HG03025 (cell line): ENCODE data around the gene LUM.
"Not testable (repeated sequence)": the region's sequence is repeated elsewhere in the genome, so short reads cannot be mapped to it uniquely, and the experiment has no call there.

ENCODE experiments used
- ATAC-seq: cut with Tn5 transposase; IDR thresholded peaks from one replicate; pipeline ENCODE4 v1.9.1; 2021; ENCODE audit warnings: mild to moderate bottlenecking, moderate library complexity; ENCODE audit not compliant: unreplicated experiment, low FRiP score

LUM gene

DNA sequence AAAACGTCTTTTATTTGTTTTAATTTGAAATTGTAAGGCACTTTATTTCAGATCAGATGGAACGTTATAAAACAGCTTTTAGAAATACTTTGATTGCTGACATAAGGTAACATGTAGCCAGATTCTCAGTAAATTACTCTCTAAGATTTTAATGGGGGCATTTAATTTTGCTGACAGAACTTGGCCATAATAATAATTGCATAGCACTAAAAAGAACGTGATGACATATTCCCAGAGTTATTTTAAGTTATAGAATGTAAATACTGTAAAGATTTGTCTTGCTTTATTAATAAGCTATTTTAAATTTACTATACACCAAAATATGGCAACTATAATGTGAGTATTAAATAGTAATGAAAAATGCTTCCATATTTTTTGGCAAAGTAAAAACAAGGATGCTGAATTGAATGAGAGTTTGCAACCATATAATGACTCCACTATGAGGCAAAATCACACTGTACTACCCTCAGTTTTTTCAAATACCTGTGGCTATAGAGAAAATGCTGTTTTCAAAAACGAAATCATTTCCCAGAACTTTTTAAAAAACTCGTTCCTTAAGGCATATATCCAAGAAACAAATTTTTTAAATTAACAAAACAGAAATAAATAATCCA, 876 bp downstream of the LUM start:
- no peak for ATAC-seq

DNA sequence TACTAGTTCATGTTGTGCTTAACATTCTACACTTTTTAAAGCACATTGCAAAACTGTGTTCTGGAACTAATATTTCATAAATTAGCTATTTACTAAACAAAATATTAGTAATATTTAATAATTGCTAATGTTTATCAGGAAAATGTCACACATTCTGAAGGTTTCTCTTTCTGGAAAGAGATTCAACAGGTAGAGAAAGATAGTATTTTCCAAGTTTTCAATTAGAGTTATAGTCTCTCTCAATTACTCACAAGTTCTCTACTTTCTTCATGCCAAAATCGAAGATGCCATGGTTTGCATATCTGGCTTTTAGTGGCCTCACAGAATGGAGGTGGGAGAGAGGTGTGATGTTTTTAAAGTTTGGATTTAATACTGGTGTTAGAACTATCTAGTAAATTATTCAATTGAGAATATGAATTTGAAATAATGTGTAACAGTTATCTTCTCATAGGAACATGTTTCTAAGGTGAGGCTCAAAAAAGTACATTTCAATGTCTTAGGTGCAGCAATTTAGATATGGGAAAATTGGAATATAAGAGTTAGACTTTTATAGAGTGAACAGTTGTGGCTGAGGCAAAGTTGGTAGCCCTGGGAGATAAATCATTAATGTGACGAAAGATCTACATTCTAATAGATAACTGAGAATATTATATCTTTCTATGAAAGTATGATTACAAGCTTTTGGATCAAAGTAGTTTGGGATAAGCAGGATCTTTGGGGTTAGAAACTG, 1.5 kb downstream of the LUM start:
- ATAC-seq: no peak

DNA sequence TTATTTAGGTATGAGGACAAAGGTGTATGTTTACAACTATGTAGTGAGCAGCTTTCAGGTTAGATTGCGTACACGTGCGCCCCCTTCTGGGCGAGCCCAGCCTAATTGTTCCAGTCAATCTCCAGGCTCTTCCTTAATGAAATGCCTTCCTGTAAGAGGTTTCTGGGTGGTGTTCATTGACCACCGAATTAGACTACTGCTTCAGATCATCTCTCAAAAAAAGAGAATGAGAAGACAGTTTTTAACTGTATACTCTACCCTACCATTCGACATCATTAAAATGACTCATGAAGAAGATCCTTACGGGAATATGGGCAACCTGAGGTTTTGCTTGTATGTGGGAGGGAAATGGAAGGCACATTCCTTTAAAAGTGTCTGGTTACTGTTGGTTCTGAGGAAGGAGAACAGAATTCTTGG, 2.1 kb downstream of the LUM start:
- ATAC-seq: no peak

DNA sequence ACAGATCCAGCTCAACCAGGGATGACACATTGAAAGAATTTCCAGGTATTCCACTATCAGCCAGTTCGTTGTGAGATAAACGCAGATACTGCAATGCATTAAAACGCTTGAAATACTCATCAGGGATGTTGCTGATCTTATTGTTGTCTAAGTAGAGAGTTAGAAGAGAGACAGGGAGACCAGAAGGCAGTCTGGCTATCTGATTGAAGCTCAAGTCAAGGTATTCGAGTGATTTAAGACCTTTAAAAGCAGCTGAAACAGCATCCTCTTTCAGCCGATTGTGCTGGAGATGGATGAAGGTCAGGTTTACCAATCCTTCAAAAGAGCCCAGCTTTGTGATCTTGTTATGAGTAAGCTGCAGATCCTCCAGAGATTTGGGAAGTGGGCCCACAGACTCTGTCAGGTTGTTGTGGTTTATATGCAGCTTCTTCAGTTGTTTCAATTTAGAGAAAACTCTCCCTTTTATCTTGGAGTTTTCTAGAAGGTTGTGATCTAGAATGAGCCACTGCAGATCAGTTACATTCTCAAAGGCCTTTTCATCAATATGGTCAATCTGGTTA, 3.0 kb downstream of the LUM start:
- ATAC-seq: no peak

DNA sequence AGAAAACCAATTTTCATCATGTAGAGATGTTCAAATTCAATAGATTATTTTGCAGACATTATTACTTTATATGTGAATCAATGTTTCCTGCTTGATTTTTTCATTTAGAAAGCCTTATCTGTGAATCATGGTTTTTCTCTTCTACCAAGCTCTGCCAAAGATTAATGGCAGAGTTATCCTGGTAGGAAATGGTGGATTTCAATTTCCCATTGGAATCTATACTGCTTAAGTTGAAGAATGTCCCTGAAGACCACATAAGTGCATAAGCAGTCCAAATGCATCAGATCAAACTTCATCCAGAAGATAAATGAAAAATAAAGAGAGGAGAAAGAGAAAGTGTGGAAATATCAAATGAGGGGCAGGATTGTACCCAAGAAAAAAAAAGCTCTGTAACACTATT, 5.0 kb downstream of the LUM start:
- ATAC-seq: no peak

DNA sequence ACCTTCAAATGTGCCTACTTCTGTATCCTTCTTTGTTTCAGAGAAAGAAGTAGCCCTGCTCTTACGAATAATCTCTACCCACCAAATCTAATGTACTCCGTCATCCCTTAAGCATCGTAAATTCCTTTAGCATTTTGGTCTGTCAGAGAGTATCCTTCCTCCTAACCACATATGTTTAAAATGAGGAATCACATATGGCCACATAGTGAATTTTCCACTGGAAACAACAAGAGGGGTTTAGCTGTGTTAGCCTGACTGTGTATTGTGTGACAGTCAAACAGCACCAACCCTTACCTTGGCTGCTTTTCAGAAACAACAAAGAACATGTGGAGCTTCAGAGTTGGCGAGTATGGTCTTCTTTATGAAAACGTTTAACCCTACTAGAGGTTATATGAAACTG, 5.5 kb downstream of the LUM start:
- ATAC-seq: no peak

DNA sequence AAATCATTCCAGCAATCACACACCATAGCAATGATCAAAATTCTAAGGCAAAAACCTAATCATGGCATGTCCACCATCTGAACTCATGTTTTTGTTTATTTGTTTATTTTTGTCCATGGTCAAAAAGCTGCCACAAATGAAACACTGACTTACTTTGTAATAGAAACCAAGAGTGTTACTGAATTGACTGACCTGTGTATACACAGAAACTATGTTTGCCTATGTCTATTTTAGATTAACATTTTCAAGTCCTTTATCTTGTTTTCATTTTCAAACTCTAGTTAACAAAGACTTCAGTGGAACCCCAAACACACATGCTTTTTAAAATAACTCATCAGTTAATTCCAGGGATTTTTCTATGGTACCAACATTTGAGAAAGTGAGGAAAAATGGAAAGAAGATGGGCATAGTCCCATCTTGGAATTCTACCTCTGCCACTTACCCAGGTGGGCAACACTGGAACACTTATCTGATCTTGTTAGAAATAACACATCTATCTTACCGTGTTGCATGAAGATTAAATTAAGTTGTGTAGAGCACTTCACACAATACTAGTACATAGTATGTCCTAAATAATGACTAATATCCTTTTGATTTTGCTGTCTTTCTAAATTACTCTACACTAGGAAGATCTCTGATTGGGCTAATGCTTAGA, 6.4 kb downstream of the LUM start:
- ATAC-seq: peak; percentile 83

DNA sequence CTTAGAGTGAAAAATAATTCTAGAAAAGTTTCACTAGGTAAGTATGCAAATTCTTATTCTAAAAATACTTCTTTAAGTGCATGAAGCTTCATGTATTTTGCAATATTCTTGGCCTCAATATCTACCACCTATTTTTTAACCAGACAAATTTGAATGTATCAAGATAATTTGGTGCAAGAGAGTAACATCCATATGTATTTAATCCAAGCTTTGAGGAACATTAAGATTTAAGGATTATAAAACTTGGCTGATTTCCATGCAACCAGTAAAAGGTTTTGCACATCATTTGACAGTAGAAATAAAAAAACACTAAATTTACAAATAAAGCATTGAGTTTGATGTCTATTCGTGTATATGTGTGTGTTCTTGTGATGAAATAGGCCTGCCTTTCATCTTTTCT, 7.7 kb downstream of the LUM start:
- ATAC-seq: no peak

DNA sequence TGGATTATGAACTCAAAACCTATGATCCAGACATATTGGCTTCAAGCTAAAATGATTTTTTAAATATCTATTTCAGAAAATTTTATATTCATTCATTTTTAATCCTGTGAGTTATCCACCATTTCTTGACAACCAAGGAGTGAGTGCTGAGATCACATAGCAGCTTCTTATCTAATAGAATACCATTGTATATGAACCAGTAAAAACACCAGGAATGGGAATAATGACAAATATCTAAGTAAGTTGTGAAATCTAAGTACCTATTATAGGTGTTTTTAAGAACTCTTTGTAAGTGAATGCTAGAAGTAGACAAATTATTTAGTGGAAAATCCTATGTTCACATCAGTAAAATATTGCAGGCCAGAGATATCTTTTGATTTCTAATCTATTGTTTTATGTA, 8.2 kb downstream of the LUM start:
- ATAC-seq: no peak

DNA sequence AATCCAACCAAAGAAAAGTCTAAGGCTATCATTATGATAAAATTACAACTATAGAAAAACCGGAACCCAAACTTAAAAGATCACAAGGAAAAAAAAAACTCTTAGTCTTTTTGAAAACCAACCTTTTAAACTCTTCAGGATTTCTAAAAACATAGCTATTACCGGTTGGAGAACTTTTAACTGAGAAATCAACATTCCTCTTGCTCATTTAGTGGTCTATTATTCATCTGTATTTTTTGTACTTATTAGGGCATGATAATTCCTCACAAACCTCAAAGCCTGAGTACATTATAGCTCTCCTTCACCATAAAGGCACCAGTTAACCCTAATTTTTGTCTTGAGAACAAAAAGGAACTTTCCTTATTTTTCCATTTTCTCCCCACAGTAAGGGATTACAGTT, 10.4 kb downstream of the LUM start:
- no peak for ATAC-seq

DNA sequence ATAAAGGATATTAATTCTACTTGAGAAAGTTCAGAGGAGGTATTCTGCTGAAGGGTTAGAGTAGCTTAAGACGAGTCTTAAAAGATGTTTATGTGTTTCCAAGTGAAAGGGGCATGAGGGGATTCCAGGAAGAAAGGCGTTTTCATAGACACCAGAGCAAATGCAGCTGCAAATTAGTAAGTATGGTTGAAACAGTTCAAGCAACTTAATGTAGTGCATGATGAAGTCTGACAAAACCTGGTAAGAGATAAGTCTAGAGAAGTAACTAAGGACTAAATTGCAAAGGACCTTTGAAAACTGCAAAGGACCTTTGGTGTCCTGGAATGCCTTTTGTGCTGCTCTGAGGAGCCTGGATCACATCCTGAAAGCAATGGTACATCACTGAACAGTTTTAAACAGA, 11.5 kb downstream of the LUM start:
- ATAC-seq: no peak

DNA sequence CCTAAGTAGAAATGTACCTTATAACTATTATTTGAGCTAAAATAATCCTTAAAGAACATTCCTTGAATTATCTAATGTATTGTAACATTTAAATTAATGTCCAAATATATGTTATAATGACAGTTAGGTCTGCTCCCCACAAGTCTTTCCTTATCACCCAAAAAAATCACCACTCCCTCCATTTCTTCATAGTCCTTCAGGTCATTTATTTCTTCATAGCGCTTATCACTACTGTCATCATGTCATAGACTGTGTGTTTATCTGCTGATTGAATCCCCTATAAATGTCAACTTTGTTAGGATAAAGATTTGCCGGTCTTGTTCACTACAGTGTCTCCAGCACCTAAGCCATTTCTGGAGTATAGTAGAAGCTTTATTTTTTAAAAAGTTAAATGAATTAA, 12.0 kb downstream of the LUM start:
- no peak for ATAC-seq

DNA sequence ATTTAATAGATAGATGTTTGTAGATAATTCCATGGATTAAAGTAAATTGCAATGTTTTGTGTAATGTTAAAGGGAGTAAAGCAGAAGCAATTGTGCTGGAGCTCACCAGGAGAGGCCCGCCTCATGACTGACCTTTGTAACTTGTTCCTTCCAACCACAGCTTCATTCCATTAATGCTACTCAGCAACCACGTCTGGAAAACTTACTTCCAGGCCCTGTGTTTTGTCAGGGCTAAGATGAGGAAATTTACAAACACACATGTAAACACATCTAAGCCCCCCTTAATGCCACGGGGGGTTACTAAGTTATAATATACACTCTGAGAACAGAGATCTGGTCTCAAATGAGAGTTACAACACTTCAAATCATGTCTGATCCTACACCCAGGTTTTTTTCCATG, 12.4 kb downstream of the LUM start:
- no peak for ATAC-seq

DNA sequence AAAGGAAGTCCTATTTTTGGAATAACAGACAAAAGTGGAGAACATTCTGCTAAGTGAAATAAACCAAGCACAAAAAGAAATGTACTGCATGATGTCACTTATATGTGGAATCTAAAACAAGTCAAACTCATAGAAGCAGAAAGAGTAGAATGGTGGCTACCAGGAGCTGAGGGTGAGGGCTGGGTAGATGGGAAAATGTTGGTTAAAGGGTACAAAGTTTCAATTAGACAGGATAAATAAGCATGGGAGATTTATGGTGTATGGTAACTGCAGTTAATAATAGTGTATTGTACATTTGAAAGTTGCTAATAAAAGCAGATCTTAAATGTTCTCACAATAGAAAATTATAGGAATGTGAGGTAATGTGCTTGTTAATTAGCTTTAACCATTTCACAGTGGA, 12.8 kb downstream of the LUM start:
- no peak for ATAC-seq

DNA sequence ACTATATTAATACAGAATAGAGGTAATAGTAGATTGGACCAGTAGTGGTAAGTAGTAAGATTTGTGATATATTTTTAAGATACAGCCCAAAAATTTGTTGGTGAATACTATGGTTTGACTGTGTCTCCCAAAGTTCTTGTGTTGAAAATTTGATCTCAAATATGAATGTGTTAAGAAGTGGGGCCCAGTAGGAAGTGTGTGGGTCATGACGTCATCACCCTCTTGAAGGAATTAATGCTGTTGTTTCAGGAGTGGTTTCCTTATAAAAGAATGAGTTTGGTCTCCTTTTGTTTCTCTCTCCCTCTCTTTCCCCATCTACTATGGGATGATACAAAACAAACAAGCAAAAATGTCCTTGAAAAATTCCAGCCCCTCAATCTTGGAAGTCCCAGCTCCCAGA, 16.3 kb downstream of the LUM start:
- ATAC-seq: no peak

DNA sequence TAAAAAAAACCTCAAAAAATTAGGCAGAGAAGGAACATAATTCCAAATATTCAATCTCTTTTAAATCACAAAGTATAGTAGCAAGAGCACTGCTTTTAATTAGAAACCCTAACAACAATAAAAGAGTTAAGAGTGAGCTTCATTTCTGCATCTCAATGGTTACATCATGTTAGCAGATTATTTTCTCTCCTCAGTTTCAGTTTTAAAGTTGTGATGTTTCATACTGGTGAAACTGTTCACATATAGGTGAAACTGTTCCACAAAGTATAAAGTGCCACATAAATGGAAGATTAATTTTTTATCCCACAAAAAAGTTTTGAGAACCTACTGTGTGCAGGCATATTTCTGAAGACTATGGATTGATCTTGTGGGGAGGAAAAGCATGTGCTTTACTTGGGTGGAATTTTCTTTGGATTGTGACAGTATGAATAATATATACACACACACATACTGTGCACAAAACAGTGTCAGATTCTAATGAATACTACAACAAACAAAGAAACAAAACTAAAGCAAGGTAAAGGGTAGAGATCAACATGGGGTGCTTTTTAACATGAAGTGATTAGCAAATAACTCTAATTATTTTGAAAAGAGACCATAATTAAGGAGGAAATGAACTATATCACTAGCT, 17.1 kb downstream of the LUM start:
- ATAC-seq: no peak

DNA sequence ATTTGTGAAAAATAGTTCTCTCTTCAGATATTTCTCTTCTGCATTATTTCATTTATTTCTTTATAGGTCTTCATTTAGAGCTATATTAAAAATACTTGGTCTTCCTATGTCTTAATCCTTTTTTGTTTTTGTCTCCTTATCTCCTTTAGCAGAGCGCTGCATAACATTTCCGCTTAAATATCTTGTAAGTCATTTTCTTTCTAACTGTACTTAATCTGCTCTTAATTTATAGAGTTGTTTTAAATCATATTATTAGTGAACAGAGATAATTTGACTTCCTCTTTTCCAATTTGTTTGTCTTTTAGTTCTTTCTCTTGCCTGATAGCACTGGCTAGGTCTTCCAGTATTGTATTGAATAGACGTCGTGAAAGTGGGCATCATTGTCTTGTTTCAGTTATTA, 18.0 kb downstream of the LUM start:
- ATAC-seq: no peak

DNA sequence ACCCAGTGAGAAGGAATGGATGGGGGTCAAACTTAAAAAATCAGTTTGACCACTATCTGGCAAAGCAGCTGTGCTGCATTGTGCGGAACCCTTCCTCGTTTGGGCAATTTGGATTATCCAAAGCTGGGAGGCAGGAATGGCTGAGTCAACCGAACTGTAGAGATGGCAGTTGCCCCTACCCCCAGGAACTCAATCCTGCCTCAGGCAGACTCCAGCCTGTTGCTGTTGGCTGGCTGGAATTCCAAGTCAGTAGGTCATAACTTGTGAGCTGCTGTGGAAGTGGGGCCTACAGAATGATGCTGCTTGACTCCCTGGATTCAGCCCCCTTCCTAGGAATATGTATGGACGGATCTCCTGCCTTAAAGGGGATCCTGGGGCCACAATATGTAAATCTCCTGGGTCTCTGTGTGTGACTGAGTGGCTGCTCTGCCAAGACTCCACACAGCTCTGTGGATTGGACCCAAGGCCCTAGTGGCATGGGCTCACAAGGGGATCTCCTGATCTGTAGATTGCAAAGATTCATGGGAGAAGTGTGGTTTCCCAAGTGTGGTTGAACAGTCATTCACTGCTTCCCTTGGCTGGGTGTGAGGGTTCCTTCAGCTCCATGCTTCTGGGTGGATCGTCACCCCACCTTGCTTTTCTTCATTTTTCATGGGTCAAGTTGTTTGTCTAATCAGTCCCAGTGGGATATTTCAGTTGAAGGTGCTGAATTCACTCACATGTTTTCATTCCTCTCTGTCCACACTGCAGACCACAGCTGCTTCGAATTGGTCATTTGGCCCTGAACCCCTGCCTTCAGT, 19.2 kb downstream of the LUM start:
- no peak for ATAC-seq

DNA sequence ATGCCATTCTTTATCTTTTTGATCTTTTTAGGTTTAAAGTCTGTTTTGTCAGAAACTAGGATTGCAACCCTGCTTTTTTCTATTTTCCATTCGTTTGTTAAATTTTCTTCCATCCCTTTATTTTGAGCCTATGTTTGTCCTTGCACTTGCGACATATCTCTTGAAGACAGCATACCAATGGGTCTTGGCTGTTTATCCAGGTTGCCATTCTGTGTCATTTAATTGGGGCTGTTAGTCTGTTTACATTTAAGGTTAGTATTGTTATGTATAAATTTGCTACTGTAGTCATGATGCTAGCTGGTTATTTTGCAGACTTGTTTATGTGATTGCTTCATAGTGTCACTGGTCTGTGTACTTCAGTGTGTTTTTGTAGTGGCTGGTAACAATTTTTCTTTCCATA, 21.3 kb downstream of the LUM start:
- not testable (repeated sequence) for ATAC-seq

DNA sequence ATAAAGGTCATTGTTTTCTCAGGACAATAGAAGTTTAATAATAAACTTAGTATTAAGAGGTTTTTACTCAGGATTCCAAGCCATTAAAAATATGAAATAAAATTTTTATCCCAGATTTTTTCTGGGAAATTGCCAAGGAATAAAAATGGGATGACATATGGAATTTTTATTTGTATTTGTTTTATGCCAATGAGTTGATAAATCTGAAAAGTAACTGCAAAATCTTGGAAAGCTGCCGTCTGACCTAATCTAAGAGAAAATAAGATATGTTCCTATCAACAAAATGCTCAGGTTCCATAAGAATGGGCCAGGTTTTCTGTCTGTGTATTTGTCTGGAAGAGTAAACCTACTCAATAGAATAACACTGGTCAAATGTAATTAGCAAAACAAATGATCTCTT, 31.3 kb downstream of the LUM start:
- ATAC-seq: no peak

DNA sequence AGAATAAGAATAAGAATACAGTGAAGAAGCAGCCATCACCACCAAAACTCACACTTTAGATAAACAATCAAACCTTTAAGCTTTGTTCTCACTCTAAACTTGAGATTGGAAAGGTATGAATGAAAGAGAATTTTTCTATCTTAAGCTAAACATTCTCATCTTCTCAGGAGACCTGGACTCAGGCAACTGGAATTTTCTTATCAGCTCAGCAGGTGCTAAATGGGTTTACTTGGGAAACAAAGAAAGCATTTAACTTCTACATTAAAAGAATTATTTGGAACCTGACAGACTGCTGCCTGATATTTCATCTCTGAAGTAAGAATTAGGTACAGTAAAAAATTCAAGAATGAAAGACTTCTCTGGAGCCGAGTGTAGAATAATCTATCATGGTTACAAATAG, 32.8 kb downstream of the LUM start:
- no peak for ATAC-seq
